DND-41 (cell line): ENCODE data around the gene ADGRB3.

Experiments used
- CTCF ChIP-seq: IDR thresholded peaks from 2 replicates; pipeline ENCODE4 v1.5.1; 2012; ENCODE audit warnings: borderline replicate concordance, low read length, moderate library complexity, mild to moderate bottlenecking; ENCODE audit not compliant: poor library complexity, severe bottlenecking; ENCODE audit errors: extremely low read depth
- EZH2 ChIP-seq: IDR thresholded peaks from 3 replicates; pipeline ENCODE4 v1.6.1; 2012; ENCODE audit warnings: borderline replicate concordance, low read depth, mild to moderate bottlenecking, moderate library complexity, low read length, inconsistent platforms; ENCODE audit not compliant: severe bottlenecking

GRCh38 chr6:69089539-69089938, 454.5 kb downstream of the ADGRB3 start:
- TF ChIP-seq CTCF (no peak), EZH2 (no peak)
